ENCODE results near the gene LCN1. TPM values are rescaled to one million over a fixed set of nuclear protein-coding genes. Genes with fewer than 3 reads are reported as not detected.

Gene LCN1
- total RNA-seq: 0.28 and 0.65 TPM in 2 replicates

DNA sequence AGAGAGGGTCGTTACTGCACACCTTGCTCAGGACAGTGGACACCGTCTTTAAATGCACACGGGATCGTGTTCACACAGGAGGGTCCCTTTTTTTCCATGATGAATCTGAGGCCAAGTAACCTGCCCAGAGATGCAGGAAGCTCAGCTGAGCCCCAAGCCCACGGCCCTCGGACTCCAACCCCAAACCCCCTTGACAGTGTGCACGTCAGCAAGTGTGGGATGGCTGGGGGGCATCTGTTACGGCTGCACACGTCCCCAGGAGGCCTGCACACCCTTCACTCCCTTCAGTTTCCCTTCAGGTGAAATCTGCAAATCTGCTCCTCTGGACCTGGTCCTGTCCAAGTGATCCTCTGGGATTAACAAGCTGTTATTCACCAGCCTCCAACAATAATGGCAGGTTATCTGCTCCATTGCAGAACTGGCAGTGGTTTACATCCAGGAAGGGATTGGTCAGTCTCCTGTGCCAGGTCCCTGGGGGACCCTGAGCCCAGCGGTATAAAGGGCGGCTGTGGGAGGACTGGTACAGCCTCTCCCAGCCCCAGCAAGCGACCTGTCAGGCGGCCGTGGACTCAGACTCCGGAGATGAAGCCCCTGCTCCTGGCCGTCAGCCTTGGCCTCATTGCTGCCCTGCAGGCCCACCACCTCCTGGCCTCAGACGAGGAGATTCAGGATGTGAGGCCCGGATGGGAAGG lies at the start of gene LCN1:
Gene LCN1 (plus strand): TSS at position 525 of the 692 bp plus-strand sequence. CDS start 58 bp downstream, at position 583.

DNA sequence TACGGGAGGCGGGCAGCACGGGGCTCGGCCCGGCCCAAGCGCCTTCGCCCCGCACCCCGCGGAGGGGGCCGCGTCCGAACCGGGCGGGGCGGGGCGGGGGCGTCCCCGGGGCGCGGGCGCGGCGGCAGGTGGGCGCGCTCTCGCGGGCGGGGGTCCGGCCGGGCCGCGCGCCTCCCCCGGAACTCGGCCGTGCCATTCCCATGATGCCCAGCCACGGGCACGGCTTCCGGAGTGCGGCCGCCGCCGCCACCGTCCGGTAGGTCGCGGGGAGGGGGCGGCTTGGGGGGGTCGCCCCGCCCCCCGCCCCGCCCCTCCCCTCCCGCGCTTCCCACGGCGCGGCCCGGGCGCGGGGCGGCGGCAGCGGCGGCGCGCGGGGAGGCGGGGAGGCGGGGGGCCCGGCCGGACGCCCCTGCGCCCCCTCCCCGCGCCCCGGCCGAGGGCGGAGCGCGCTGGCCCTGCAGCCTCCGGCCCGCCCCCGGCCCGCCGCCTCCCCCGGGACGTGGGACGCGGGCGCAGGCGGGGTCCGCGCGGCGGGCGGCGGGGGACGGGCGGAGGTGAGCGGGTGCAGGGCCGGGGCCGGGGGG lies 41.7 kb upstream of the LCN1 start, which contains the start of gene PPP1R26:
Gene PPP1R26 (plus strand): TSS at position 314 of the 584 bp plus-strand sequence. CDS start 4,729 bp downstream, outside the sequence.

DNA sequence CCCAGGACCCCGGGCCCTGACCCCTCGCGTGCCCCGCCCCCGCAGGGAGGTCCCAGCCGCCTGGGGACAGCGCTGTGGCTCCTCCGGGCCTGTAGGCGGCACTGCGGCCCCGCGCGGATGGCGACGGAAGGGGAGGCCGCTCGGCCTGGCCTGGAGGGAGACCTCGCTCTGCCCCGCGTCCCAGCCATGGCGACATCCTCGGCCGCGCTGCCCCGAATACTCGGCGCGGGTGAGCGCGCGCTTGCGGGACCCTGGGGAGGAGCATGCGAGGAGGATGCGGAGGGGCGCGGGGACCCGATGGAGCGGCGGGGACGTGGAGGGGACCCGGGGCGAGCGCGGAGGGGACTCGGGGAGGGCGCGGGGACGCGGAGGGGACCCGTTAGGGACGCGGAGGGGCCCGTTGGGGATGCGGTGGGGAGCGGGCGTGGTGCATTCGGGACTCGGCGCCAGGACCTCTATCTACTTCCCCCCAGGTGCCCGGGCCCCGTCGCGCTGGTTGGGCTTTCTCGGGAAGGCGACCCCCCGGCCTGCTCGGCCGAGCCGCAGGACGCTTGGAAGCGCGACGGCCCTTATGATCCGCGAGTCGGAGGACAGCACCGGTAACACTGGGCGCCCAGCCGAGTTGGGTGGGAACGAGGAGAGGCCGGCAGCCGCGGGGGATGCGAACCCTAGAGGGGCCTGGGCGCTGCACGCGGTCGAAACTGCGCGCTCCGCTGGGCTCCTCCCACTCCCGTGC lies 20.5 kb upstream of the LCN1 start, which contains the start of gene MRPS2:
Gene MRPS2 (plus strand): TSS at position 158 of the 736 bp plus-strand sequence. CDS start 29 bp downstream, at position 187.

DNA sequence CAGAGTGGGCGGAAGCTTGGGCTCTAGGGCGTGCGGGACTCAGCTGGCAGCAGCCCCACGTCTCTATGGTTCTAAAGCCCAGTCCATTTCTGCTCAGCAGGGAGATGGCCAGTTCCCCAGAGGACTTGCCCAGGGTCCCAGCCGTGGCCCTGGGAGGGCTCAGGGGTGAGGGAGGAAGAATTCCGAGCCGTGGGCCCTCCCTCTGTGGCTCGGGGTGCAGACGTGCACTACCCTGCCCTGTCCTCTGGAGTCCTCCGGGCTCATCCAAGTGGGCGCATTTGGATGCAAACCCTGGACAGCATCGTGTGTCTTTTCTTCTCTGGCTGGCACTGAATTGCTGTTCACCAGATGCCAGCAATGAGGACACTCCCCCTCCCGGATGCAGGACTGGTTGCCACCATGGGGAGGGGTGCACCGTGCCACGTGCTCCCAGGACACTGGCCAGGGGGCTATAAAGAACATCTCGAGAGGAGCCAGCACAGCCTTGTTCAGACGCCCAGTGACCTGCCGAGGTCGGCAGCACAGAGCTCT lies 24.5 kb downstream of the LCN1 start, which contains the start of gene OBP2A:
Gene OBP2A (plus strand): TSS at position 481 of the 531 bp plus-strand sequence. CDS start 55 bp downstream, outside the sequence.

DNA sequence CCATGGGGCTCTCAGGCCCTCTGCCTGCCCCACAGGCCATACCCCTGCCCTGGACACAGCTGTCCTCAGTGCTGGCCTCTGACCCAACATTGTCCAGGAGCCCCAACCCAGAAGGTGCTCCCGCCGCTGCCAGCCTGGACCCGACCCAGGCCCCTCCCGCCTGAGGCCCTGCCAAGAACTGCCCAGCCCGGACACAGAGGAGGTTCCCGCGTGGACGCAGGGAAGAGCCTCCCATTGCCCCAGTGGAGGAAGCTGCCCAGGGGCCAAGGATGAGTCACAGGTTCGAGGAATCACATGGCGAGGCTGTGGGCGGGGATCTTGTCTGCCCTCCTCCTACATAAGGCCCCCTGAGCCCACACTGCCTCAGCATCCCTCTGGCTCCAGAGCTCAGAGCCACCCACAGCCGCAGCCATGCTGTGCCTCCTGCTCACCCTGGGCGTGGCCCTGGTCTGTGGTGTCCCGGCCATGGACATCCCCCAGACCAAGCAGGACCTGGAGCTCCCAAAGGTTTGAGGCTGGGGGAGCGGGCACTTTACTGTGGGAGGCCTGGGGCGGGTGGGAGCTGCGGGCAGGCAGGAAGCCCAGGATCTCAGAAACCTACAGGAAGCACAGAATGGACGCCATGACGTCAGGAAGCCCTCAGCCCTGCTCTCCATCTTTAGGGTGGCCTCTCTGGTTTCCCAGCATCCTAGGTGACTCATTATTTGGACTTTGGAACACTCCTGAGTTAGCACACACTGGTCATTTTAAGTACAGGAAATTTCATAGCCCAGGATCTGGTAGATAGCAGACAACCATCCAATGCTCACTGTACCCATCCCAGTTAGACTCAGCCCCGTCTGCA lies 40.4 kb downstream of the LCN1 start, which contains the start of gene PAEP:
Gene PAEP (plus strand): TSS at position 366 of the 844 bp plus-strand sequence.

Other genes with a start within 250 kb of the LCN1 start
- 9.5 and 10.4 TPM in 2 replicates for gene PPP1R26, start 41.7 kb upstream of the LCN1 start, total RNA-seq
- gene MRPS2, start 20.8 kb upstream of the LCN1 start, total RNA-seq: 10.4 and 11.5 TPM in 2 replicates
- gene OBP2A, start 24.7 kb downstream of the LCN1 start, total RNA-seq: not detected in 2 replicates
- not detected in 2 replicates for gene PAEP, start 40.3 kb downstream of the LCN1 start, total RNA-seq
- gene GLT6D1, start 118.1 kb downstream of the LCN1 start, total RNA-seq: not detected in 2 replicates
- gene LCN9, start 141.9 kb downstream of the LCN1 start, total RNA-seq: not detected in 2 replicates
- not detected in 2 replicates for gene SOHLH1, start 178.0 kb downstream of the LCN1 start, total RNA-seq
- gene KCNT1, start 180.7 kb downstream of the LCN1 start, total RNA-seq: not detected in 2 replicates

Measured in smooth muscle cell of bladder (primary cell).